ENCODE measurements around the gene CCR6. TPM values are rescaled to one million over a fixed set of nuclear protein-coding genes. Genes with fewer than 3 reads are reported as not detected.

Gene CCR6
- total and polyA plus RNA-seq, 3 experiments from 2014 or later = 3.5 to 47.3 (median 3.9) TPM

- CTCF ChIA-PET = interaction anchor here (0.7 to 1.6 kb wide), 2 partner anchors 53 to 209 kb away, joined by 3 read pairs; no protein-coding TSS in a partner anchor
- no peak overlapping the region for H3K4me3 Mint-ChIP-seq
These were observed 33.4 kb upstream of the CCR6 start for GRCh38 chr6:167089243-167090142.

GRCh38 chr6:167090171-167090570, 32.7 kb upstream of the CCR6 start:
- Histone ChIP-seq H3K9me3 (ENCODE audit: low read length) (no peaks in the 10 kb centered on the region), H3K36me3 (ENCODE audit: insufficient read depth, low read length) (no peaks in the 10 kb centered on the region), H3K27ac (ENCODE audit: low read depth, low read length) (no peak overlapping the region), H3K4me1 (ENCODE audit: insufficient read depth, low read length) (peaks cover 42% of the 10 kb centered on the region), H3K4me3 (ENCODE audit: low read length) (no peak overlapping the region), H3K27me3 (ENCODE audit: insufficient read depth, low read length, poor library complexity, severe bottlenecking) (no peaks in the 10 kb centered on the region)
- Mint-ChIP-seq H3K36me3 (peaks cover 1 to 11% (median 4%) of the 10 kb centered on the region in 3 donors), H3K4me1 (peaks cover 46 to 49% (median 48%) of the 10 kb centered on the region in 3 donors), H3K27me3 (no peaks in the 10 kb centered on the region), H3K27ac (peak overlapping the region in 3 of 8 donors; percentile 12 to 99 (median 97)), H3K9me3 (peaks cover 6 to 16% (median 10%) of the 10 kb centered on the region in 5 donors), H3K4me3 (no peak overlapping the region)
- ChIA-PET POLR2A (no interaction called here), CTCF (interaction anchor here (1.6 kb wide), 1 partner anchor 52 kb away, joined by 3 read pairs; no protein-coding TSS in a partner anchor)
- no peak for DNase-seq

More at GRCh38 chr6:167089243-167090142, 33.4 kb upstream of the CCR6 start:
- H3K27ac Mint-ChIP-seq = peak overlapping the region in 3 of 8 donors; percentile 12 to 99 (median 72)
- H3K4me1 Mint-ChIP-seq = peaks cover 39 to 42% (median 41%) of the 10 kb centered on the region in 3 donors
- peaks cover 6 to 17% (median 10%) of the 10 kb centered on the region in 5 donors for H3K9me3 Mint-ChIP-seq
- Histone ChIP-seq H3K4me3 (ENCODE audit: low read length) (no peak overlapping the region), H3K4me1 (ENCODE audit: insufficient read depth, low read length) (peaks cover 36% of the 10 kb centered on the region), H3K27ac (ENCODE audit: low read depth, low read length) (no peak overlapping the region), H3K9me3 (ENCODE audit: low read length) (no peaks in the 10 kb centered on the region), H3K36me3 (ENCODE audit: insufficient read depth, low read length) (no peaks in the 10 kb centered on the region), H3K27me3 (ENCODE audit: insufficient read depth, low read length, poor library complexity, severe bottlenecking) (no peaks in the 10 kb centered on the region)
- H3K36me3 Mint-ChIP-seq = peaks cover 1 to 11% (median 4%) of the 10 kb centered on the region in 3 donors
- no peaks in the 10 kb centered on the region for H3K27me3 Mint-ChIP-seq
- no peak for DNase-seq
- POLR2A ChIA-PET = no interaction called here

GRCh38 chr6:167091026-167091804, 31.7 kb upstream of the CCR6 start:
- Mint-ChIP-seq H3K36me3 (peaks cover 0 to 5% (median 1%) of the 10 kb centered on the region in 3 donors), H3K27me3 (no peaks in the 10 kb centered on the region), H3K9me3 (peaks cover 6 to 14% (median 10%) of the 10 kb centered on the region in 5 donors), H3K27ac (peak overlapping the region; percentile 52 to 99 (median 94)), H3K4me1 (peaks cover 50 to 57% (median 52%) of the 10 kb centered on the region in 3 donors), H3K4me3 (peak overlapping the region; percentile 25 to 93 (median 64))
- no peak overlapping the region for H3K4me3 ChIP-seq (ENCODE audit: low read length)
- peaks cover 43% of the 10 kb centered on the region for H3K4me1 ChIP-seq (ENCODE audit: insufficient read depth, low read length)
- DNase-seq = peak in 2 of 5 donors; percentile 23 to 35
- ChIA-PET CTCF (interaction anchor here (1.1 to 1.6 kb wide), 3 partner anchors 50 to 316 kb away, joined by 3 read pairs; no protein-coding TSS in a partner anchor), POLR2A (interaction anchor here (0.6 kb wide), 1 partner anchor 29 kb away, joined by 3 read pairs; no protein-coding TSS in a partner anchor)
- H3K27me3 ChIP-seq (ENCODE audit: insufficient read depth, low read length, poor library complexity, severe bottlenecking) = no peaks in the 10 kb centered on the region
- H3K9me3 ChIP-seq (ENCODE audit: low read length) = no peaks in the 10 kb centered on the region
- no peak overlapping the region for H3K27ac ChIP-seq (ENCODE audit: low read depth, low read length)
- H3K36me3 ChIP-seq (ENCODE audit: insufficient read depth, low read length) = no peaks in the 10 kb centered on the region

- H3K9me3 Mint-ChIP-seq = peaks cover 5 to 13% (median 9%) of the 10 kb centered on the region in 5 donors
- Histone ChIP-seq H3K4me1 (ENCODE audit: insufficient read depth, low read length) (peaks cover 43% of the 10 kb centered on the region), H3K27me3 (ENCODE audit: insufficient read depth, low read length, poor library complexity, severe bottlenecking) (no peaks in the 10 kb centered on the region), H3K4me3 (ENCODE audit: low read length) (no peak overlapping the region), H3K27ac (ENCODE audit: low read depth, low read length) (no peak overlapping the region), H3K36me3 (ENCODE audit: insufficient read depth, low read length) (no peaks in the 10 kb centered on the region), H3K9me3 (ENCODE audit: low read length) (no peaks in the 10 kb centered on the region)
- H3K36me3 Mint-ChIP-seq = peaks cover 0 to 5% (median 1%) of the 10 kb centered on the region in 3 donors
- ChIA-PET CTCF (interaction anchor here (1.1 to 1.2 kb wide), 2 partner anchors 49 to 317 kb away, joined by 3 read pairs; no protein-coding TSS in a partner anchor), POLR2A (interaction anchor here (0.6 kb wide), 1 partner anchor 28 kb away, joined by 3 read pairs; no protein-coding TSS in a partner anchor)
- no peak for DNase-seq
- H3K27ac Mint-ChIP-seq = peak overlapping the region in 7 of 8 donors; percentile 52 to 99 (median 97)
- peaks cover 50 to 57% (median 52%) of the 10 kb centered on the region in 3 donors for H3K4me1 Mint-ChIP-seq
- peak overlapping the region in 6 of 7 donors; percentile 64 to 93 (median 84) for H3K4me3 Mint-ChIP-seq
- no peaks in the 10 kb centered on the region for H3K27me3 Mint-ChIP-seq
These were observed 31.1 kb upstream of the CCR6 start for GRCh38 chr6:167091805-167092107.

GRCh38 chr6:167092672-167093339, 30.1 kb upstream of the CCR6 start:
- Histone ChIP-seq H3K27ac (ENCODE audit: low read depth, low read length) (no peak overlapping the region), H3K27me3 (ENCODE audit: insufficient read depth, low read length, poor library complexity, severe bottlenecking) (no peaks in the 10 kb centered on the region), H3K36me3 (ENCODE audit: insufficient read depth, low read length) (no peaks in the 10 kb centered on the region), H3K4me1 (ENCODE audit: insufficient read depth, low read length) (peaks cover 43% of the 10 kb centered on the region), H3K4me3 (ENCODE audit: low read length) (no peak overlapping the region), H3K9me3 (ENCODE audit: low read length) (no peaks in the 10 kb centered on the region)
- DNase-seq = no peak
- ChIA-PET CTCF (interaction anchor here (0.9 to 3.0 kb wide), 3 partner anchors 38 to 48 kb away, joined by 3 to 11 read pairs (median 5); no protein-coding TSS in a partner anchor), POLR2A (interaction anchor here (1.1 to 1.4 kb wide), 2 partner anchors 16 to 36 kb away, joined by 3 to 5 read pairs; no protein-coding TSS in a partner anchor)
- Mint-ChIP-seq H3K27ac (peak overlapping the region; percentile 93 to 99 (median 97)), H3K4me1 (peaks cover 50 to 59% (median 52%) of the 10 kb centered on the region in 3 donors), H3K27me3 (no peaks in the 10 kb centered on the region), H3K4me3 (peak overlapping the region; percentile 81 to 94 (median 87)), H3K36me3 (no peaks in the 10 kb centered on the region), H3K9me3 (peaks cover 0 to 6% (median 3%) of the 10 kb centered on the region in 5 donors)

- ChIA-PET POLR2A (interaction anchor here (1.0 to 1.4 kb wide), 6 partner anchors 15 to 52 kb away, joined by 3 to 6 read pairs (median 4); no protein-coding TSS in a partner anchor), CTCF (interaction anchor here (0.9 to 3.0 kb wide), 5 partner anchors 16 to 103 kb away, joined by 3 to 11 read pairs (median 5); no protein-coding TSS in a partner anchor)
- Mint-ChIP-seq H3K27ac (peak overlapping the region; percentile 93 to 99 (median 97)), H3K4me3 (peak overlapping the region; percentile 81 to 94 (median 87)), H3K27me3 (no peaks in the 10 kb centered on the region), H3K9me3 (peaks cover 0 to under 1% (median 0%) of the 10 kb centered on the region in 5 donors), H3K4me1 (peaks cover 51 to 61% (median 54%) of the 10 kb centered on the region in 3 donors), H3K36me3 (no peaks in the 10 kb centered on the region)
- Histone ChIP-seq H3K4me1 (ENCODE audit: insufficient read depth, low read length) (peaks cover 43% of the 10 kb centered on the region), H3K9me3 (ENCODE audit: low read length) (no peaks in the 10 kb centered on the region), H3K27ac (ENCODE audit: low read depth, low read length) (peak overlapping the region; percentile 62), H3K4me3 (ENCODE audit: low read length) (peak overlapping the region; percentile 46), H3K36me3 (ENCODE audit: insufficient read depth, low read length) (no peaks in the 10 kb centered on the region), H3K27me3 (ENCODE audit: insufficient read depth, low read length, poor library complexity, severe bottlenecking) (no peaks in the 10 kb centered on the region)
- no peak for DNase-seq
These were observed 29.4 kb upstream of the CCR6 start for GRCh38 chr6:167093406-167093921.

All from CD8-positive, alpha-beta memory T cell (primary cell).